ENCODE results near the gene ME1. TPM values are rescaled to one million over a fixed set of nuclear protein-coding genes. Genes with fewer than 3 reads are reported as not detected.
A peak's percentile ranks its signal among the peaks of the same experiment; 100 is the strongest.

Gene ME1
- total RNA-seq, 1 experiment from 2014 or later, result 5.3 TPM

DNA sequence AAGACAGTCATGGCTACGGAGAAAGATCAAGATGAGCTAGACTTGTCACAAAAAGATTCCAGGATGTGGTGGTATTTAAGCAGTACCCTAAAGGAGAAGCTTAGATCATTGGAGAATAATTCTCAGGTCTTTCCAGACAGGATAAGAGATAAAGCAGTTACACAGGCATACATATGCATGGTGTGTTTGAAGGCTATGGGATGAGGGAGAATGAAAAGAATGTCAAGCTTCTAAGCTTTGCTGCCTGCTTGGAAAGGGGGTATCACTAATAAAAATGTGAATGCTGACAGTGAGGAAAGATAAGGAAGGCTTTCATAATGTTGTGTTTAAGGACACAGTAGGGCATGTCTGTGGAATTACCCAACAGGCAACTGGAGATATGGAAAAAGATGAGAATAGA, 209.6 kb downstream of the ME1 start:
- H3K4me1 Mint-ChIP-seq, result no peaks in the 10 kb centered on the region
- ATAC-seq, result no peak
- POLR2A ChIA-PET, result no interaction called here
- no peaks in the 10 kb centered on the region for H3K9me3 Mint-ChIP-seq
- H3K27me3 Mint-ChIP-seq (ENCODE audit: low read depth), result no peaks in the 10 kb centered on the region
- TF ChIP-seq, protein P1, sequence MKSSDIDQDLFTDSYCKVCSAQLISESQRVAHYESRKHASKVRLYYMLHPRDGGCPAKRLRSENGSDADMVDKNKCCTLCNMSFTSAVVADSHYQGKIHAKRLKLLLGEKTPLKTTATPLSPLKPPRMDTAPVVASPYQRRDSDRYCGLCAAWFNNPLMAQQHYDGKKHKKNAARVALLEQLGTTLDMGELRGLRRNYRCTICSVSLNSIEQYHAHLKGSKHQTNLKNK (CRISPR knock-in tag; IDR thresholded peaks at IDR 0.05), result no peak
- TF ChIP-seq FOXJ3 (CRISPR knock-in tag; IDR thresholded peaks at IDR 0.05; ENCODE audit: borderline replicate concordance) (no peak), FOXP1 (CRISPR knock-in tag; IDR thresholded peaks at IDR 0.05; ENCODE audit: borderline replicate concordance) (no peak), PRRX2 (CRISPR knock-in tag; IDR thresholded peaks at IDR 0.05) (no peak), ZNF219 (CRISPR knock-in tag; IDR thresholded peaks at IDR 0.05; ENCODE audit: borderline replicate concordance) (no peak), ZNF121 (CRISPR knock-in tag; IDR thresholded peaks at IDR 0.05) (no peak), TP53 (CRISPR knock-in tag; IDR thresholded peaks at IDR 0.05) (no peak), GRHL2 (CRISPR knock-in tag; IDR thresholded peaks at IDR 0.05; ENCODE audit: insufficient replicate concordance, severe bottlenecking) (no peak), ZNF671 (CRISPR knock-in tag; IDR thresholded peaks at IDR 0.05) (no peak), ZNF396 (CRISPR knock-in tag; IDR thresholded peaks at IDR 0.05; ENCODE audit: borderline replicate concordance) (no peak)
- TF ChIP-seq, protein P2, sequence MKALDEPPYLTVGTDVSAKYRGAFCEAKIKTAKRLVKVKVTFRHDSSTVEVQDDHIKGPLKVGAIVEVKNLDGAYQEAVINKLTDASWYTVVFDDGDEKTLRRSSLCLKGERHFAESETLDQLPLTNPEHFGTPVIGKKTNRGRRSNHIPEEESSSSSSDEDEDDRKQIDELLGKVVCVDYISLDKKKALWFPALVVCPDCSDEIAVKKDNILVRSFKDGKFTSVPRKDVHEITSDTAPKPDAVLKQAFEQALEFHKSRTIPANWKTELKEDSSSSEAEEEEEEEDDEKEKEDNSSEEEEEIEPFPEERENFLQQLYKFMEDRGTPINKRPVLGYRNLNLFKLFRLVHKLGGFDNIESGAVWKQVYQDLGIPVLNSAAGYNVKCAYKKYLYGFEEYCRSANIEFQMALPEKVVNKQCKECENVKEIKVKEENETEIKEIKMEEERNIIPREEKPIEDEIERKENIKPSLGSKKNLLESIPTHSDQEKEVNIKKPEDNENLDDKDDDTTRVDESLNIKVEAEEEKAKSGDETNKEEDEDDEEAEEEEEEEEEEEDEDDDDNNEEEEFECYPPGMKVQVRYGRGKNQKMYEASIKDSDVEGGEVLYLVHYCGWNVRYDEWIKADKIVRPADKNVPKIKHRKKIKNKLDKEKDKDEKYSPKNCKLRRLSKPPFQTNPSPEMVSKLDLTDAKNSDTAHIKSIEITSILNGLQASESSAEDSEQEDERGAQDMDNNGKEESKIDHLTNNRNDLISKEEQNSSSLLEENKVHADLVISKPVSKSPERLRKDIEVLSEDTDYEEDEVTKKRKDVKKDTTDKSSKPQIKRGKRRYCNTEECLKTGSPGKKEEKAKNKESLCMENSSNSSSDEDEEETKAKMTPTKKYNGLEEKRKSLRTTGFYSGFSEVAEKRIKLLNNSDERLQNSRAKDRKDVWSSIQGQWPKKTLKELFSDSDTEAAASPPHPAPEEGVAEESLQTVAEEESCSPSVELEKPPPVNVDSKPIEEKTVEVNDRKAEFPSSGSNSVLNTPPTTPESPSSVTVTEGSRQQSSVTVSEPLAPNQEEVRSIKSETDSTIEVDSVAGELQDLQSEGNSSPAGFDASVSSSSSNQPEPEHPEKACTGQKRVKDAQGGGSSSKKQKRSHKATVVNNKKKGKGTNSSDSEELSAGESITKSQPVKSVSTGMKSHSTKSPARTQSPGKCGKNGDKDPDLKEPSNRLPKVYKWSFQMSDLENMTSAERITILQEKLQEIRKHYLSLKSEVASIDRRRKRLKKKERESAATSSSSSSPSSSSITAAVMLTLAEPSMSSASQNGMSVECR (CRISPR knock-in tag; IDR thresholded peaks at IDR 0.05; ENCODE audit: borderline replicate concordance), result no peak
- TF ChIP-seq, protein P3, sequence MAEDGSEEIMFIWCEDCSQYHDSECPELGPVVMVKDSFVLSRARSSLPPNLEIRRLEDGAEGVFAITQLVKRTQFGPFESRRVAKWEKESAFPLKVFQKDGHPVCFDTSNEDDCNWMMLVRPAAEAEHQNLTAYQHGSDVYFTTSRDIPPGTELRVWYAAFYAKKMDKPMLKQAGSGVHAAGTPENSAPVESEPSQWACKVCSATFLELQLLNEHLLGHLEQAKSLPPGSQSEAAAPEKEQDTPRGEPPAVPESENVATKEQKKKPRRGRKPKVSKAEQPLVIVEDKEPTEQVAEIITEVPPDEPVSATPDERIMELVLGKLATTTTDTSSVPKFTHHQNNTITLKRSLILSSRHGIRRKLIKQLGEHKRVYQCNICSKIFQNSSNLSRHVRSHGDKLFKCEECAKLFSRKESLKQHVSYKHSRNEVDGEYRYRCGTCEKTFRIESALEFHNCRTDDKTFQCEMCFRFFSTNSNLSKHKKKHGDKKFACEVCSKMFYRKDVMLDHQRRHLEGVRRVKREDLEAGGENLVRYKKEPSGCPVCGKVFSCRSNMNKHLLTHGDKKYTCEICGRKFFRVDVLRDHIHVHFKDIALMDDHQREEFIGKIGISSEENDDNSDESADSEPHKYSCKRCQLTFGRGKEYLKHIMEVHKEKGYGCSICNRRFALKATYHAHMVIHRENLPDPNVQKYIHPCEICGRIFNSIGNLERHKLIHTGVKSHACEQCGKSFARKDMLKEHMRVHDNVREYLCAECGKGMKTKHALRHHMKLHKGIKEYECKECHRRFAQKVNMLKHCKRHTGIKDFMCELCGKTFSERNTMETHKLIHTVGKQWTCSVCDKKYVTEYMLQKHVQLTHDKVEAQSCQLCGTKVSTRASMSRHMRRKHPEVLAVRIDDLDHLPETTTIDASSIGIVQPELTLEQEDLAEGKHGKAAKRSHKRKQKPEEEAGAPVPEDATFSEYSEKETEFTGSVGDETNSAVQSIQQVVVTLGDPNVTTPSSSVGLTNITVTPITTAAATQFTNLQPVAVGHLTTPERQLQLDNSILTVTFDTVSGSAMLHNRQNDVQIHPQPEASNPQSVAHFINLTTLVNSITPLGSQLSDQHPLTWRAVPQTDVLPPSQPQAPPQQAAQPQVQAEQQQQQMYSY (CRISPR knock-in tag; IDR thresholded peaks at IDR 0.05), result no peak
- H3K4me3 Mint-ChIP-seq, result no peak overlapping the region
- no peak for DNase-seq (ENCODE audit: low spot score)
- peak overlapping the region; percentile 27; the same call in 1 of the 2 replicates for H3K27ac Mint-ChIP-seq
- no peaks in the 10 kb centered on the region for H3K36me3 Mint-ChIP-seq
- CTCF ChIA-PET, result interaction anchor here (0.6 to 5.0 kb wide), 6 partner anchors 156 to 1253 kb away, joined by 3 to 47 read pairs (median 4); partner anchors contain the start of genes PRSS35 and UBE3D

GRCh38 chr6:83220121-83220520, 210.7 kb downstream of the ME1 start:
- no peaks in the 10 kb centered on the region for H3K27me3 Mint-ChIP-seq (ENCODE audit: low read depth)
- H3K36me3 Mint-ChIP-seq, result no peaks in the 10 kb centered on the region
- DNase-seq (ENCODE audit: low spot score) (no peak), ATAC-seq (no peak)
- CTCF ChIA-PET, result interaction anchor here (0.7 to 2.3 kb wide), 4 partner anchors 149 to 316 kb away, joined by 3 to 12 read pairs (median 4); partner anchors contain the start of gene PRSS35
- no peaks in the 10 kb centered on the region for H3K9me3 Mint-ChIP-seq
- POLR2A ChIA-PET, result no interaction called here
- H3K4me1 Mint-ChIP-seq, result no peaks in the 10 kb centered on the region
- no peak overlapping the region for H3K27ac Mint-ChIP-seq
- H3K4me3 Mint-ChIP-seq, result no peak overlapping the region
- TF ChIP-seq, protein P4, sequence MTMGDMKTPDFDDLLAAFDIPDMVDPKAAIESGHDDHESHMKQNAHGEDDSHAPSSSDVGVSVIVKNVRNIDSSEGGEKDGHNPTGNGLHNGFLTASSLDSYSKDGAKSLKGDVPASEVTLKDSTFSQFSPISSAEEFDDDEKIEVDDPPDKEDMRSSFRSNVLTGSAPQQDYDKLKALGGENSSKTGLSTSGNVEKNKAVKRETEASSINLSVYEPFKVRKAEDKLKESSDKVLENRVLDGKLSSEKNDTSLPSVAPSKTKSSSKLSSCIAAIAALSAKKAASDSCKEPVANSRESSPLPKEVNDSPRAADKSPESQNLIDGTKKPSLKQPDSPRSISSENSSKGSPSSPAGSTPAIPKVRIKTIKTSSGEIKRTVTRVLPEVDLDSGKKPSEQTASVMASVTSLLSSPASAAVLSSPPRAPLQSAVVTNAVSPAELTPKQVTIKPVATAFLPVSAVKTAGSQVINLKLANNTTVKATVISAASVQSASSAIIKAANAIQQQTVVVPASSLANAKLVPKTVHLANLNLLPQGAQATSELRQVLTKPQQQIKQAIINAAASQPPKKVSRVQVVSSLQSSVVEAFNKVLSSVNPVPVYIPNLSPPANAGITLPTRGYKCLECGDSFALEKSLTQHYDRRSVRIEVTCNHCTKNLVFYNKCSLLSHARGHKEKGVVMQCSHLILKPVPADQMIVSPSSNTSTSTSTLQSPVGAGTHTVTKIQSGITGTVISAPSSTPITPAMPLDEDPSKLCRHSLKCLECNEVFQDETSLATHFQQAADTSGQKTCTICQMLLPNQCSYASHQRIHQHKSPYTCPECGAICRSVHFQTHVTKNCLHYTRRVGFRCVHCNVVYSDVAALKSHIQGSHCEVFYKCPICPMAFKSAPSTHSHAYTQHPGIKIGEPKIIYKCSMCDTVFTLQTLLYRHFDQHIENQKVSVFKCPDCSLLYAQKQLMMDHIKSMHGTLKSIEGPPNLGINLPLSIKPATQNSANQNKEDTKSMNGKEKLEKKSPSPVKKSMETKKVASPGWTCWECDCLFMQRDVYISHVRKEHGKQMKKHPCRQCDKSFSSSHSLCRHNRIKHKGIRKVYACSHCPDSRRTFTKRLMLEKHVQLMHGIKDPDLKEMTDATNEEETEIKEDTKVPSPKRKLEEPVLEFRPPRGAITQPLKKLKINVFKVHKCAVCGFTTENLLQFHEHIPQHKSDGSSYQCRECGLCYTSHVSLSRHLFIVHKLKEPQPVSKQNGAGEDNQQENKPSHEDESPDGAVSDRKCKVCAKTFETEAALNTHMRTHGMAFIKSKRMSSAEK (CRISPR knock-in tag; IDR thresholded peaks at IDR 0.05; ENCODE audit: borderline replicate concordance), result no peak
- no peak for TF ChIP-seq SMAD4 (CRISPR knock-in tag; IDR thresholded peaks at IDR 0.05)
- no peak for TF ChIP-seq MLX (CRISPR knock-in tag; IDR thresholded peaks at IDR 0.05)
- TF ChIP-seq ETV6 (CRISPR knock-in tag; IDR thresholded peaks at IDR 0.05), result no peak
- TF ChIP-seq SOX15 (CRISPR knock-in tag; IDR thresholded peaks at IDR 0.05), result no peak
- TF ChIP-seq HMGXB4 (CRISPR knock-in tag; IDR thresholded peaks at IDR 0.05), result no peak
- TF ChIP-seq GABPB1 (CRISPR knock-in tag; IDR thresholded peaks at IDR 0.05), result no peak
- no peak for TF ChIP-seq FOXP1 (CRISPR knock-in tag; IDR thresholded peaks at IDR 0.05; ENCODE audit: borderline replicate concordance)
- no peak for TF ChIP-seq KAT7 (CRISPR knock-in tag; IDR thresholded peaks at IDR 0.05; ENCODE audit: borderline replicate concordance)
